Activated CD8-positive, alpha-beta memory T cell treated with anti-CD3 and anti-CD28 coated beads, Interleukin-2, amount 10 ng/mL, durations not matched to agents 7 days and 5 days (primary cell): ENCODE results near the gene ALDH1L1. TPM values are rescaled to one million over a fixed set of nuclear protein-coding genes. Genes with fewer than 3 reads are reported as not detected.

Experiments
- ATAC-seq: fragments of 150-1000 bp; cut with Tn5 transposase; one replicate; pipeline ENCODE4 v1.10.0; 2021; ENCODE audit warnings: moderate library complexity
- CTCF ChIA-PET: fragments of 350-600 bp; sonication (Branson Sonifier 250); formaldehyde crosslinking; loops from one replicate; lab custom pipeline; 2021; ENCODE audit warnings: antibody characterized with exemption; lab: Charles Lee
- DNase-seq: peaks from one replicate; pipeline ENCODE4 v3.0.0-alpha.2; 2020
- H3K27ac Mint-ChIP-seq: one replicate; pipeline ENCODE4 v1.8.0; 2021; ENCODE audit warnings: mild to moderate bottlenecking, mixed read lengths
- H3K27me3 Mint-ChIP-seq: one replicate; pipeline ENCODE4 v1.8.0; 2021; ENCODE audit warnings: mixed read lengths
- H3K36me3 Mint-ChIP-seq: one replicate; pipeline ENCODE4 v1.8.0; 2021; ENCODE audit warnings: mild to moderate bottlenecking, mixed read lengths
- H3K4me1 Mint-ChIP-seq: one replicate; pipeline ENCODE4 v1.8.0; 2021; ENCODE audit warnings: mixed read lengths
- H3K4me3 Mint-ChIP-seq: one replicate; pipeline ENCODE4 v1.8.0; 2021; ENCODE audit warnings: mild to moderate bottlenecking, moderate library complexity, mixed read lengths
- H3K9me3 Mint-ChIP-seq: one replicate; pipeline ENCODE4 v1.8.0; 2022; ENCODE audit warnings: low read depth, mixed read lengths
- total RNA-seq, 2 experiments: library from RNA; stranded (reverse); gene quantifications; one replicate each; pipeline ENCODE4 v1.2.3, GENCODE V29; 2021

The ALDH1L1 gene
- total RNA-seq, 2 experiments from 2014 or later = not detected

DNA sequence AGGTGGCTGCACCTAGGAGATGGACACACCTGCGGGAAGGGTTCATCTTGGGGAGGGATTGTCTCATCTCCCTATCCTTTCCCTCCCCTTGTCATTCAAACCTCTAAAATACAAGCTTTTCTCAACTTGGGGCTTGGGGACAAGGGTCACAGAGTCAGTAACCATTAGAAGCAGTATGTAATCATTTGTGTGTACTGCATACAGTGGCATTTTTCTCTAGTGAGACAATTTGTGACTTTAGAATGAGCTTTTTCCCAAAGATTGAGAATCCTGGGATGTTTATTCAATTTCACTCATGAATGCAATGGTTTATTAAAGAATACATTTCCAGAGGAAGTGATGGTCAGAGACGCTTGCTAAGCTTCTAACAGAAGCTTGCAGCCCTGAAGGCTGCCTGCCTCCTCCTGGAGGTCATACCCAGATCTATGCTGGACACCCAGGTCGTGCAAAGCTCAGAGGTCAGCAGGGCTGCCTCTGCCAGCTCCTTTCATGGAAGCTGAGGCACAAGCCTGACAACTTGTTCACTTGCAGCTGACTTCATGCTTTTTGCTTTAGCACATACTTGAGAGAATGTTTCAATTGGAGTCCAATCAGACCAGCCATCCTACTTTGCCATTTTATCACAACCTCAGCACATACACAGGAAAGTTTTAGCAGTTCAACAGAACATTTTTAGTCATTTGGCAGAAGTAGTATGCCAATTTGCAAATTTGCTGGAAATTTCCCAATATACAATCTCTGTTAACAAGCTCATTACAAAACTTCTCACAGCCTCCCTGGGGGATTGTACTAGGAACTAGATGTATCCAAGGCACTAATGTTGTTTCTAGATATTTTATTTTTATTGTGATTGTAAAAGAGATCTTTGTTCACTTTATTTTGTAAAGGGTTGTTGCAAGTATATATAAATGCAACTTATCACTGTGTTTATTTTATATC, 25.6 kb upstream of the ALDH1L1 start:
- Mint-ChIP-seq H3K27me3 (peaks cover 19% of the 10 kb centered on the region), H3K4me1 (no peaks in the 10 kb centered on the region), H3K36me3 (no peaks in the 10 kb centered on the region), H3K4me3 (no peak overlapping the region), H3K9me3 (no peaks in the 10 kb centered on the region), H3K27ac (no peak overlapping the region)
- CTCF ChIA-PET = interaction anchor here (1.0 to 2.0 kb wide), 2 partner anchors 8 to 231 kb away, joined by 3 to 6 read pairs; no protein-coding TSS in a partner anchor
- DNase-seq (no peak), ATAC-seq (no peak)

DNA sequence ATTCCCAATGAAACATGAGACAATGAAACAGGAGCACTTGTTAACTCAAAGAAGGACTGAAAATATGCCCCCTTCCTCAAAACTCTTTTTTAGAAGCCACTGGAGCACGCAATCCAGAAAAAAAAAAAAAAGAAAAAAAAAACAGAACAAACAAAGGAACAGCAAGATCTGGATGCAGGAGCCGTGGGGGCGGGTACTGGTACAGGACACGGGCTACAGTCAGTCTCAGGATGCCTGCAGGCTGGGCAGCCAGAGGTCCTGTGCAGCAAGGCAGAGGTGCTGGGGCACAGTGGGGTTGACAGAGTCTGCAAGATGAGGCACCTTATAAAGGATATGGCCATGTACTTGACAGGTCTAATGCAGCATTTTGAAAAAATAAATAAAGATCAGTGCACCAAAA, 22.3 kb upstream of the ALDH1L1 start:
- DNase-seq (no peak), ATAC-seq (no peak)
- Mint-ChIP-seq H3K27me3 (peaks cover 32% of the 10 kb centered on the region), H3K9me3 (no peaks in the 10 kb centered on the region), H3K4me1 (no peaks in the 10 kb centered on the region), H3K27ac (no peak overlapping the region), H3K36me3 (no peaks in the 10 kb centered on the region), H3K4me3 (no peak overlapping the region)
- CTCF ChIA-PET = no interaction called here

DNA sequence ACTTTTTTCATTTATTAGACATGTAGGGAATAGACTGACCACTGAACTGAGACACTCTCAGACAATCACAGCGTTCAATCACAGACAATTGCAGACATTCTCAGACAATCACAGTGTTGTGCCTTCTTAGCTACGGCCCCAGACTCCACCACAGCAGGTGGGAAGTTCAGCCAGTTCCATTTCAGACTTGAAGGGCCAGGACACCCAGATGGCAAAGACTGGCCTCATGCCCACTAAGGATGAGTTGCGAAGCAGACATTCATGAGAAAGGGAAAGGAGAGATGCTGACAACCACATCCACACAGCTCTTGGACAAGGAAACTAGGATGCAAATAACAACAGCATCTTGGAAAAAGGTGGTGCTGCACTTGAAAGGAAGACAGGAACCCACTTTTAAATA, 21.9 kb upstream of the ALDH1L1 start:
- CTCF ChIA-PET = no interaction called here
- Mint-ChIP-seq H3K9me3 (no peaks in the 10 kb centered on the region), H3K4me1 (no peaks in the 10 kb centered on the region), H3K27ac (no peak overlapping the region), H3K4me3 (no peak overlapping the region), H3K27me3 (peaks cover 33% of the 10 kb centered on the region), H3K36me3 (no peaks in the 10 kb centered on the region)
- DNase-seq (no peak), ATAC-seq (no peak)

DNA sequence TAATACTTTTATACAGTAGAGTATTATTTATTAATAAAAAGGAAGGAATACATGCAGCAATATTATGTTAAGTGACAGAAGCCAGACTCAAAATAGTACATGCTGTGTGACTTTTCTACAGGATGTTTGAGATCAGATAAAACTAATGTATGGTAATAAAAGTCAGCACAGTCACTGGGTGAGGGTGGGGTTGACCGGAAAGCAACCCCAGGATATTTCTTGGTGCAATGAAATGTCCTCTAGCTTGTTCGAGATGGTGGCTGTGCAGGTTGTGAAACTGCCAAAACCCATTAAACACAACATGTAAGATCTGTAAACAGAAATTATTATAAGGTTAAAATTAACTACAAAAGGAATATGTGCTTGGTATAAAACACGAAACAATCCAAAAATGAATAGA, 20.8 kb upstream of the ALDH1L1 start:
- Mint-ChIP-seq H3K4me1 (no peaks in the 10 kb centered on the region), H3K9me3 (no peaks in the 10 kb centered on the region)
- CTCF ChIA-PET = no interaction called here

DNA sequence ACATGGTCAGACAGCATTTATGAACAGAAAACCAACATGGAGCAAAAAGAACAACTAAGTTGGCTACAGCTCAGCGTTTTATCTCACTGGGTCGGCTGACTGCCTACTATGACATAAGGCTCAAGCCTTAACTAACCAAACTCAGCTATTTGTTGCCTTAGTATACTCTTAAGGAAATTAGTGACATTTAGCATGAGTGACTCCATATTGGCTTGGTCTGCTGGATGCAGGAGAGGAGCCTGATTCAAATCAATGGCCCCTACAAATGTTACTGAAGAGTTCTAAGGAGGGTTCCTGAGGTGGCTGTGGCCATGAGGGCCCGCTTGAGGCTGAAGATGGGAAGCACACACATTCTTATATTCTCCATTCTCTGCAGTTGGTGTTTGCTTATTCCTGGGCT, 20.1 kb upstream of the ALDH1L1 start:
- Mint-ChIP-seq H3K36me3 (no peaks in the 10 kb centered on the region), H3K27me3 (peaks cover 34% of the 10 kb centered on the region), H3K4me3 (no peak overlapping the region), H3K4me1 (no peaks in the 10 kb centered on the region), H3K9me3 (no peaks in the 10 kb centered on the region), H3K27ac (no peak overlapping the region)
- CTCF ChIA-PET = interaction anchor here (1.0 kb wide), 1 partner anchor 12 kb away, joined by 3 read pairs; no protein-coding TSS in a partner anchor
- DNase-seq (no peak), ATAC-seq (no peak)

More for the DNA sequence above, 20.8 kb upstream of the ALDH1L1 start:
- ATAC-seq (no peak), DNase-seq (no peak)
- Mint-ChIP-seq H3K27me3 (peaks cover 34% of the 10 kb centered on the region), H3K36me3 (no peaks in the 10 kb centered on the region), H3K27ac (no peak overlapping the region), H3K4me3 (no peak overlapping the region)

DNA sequence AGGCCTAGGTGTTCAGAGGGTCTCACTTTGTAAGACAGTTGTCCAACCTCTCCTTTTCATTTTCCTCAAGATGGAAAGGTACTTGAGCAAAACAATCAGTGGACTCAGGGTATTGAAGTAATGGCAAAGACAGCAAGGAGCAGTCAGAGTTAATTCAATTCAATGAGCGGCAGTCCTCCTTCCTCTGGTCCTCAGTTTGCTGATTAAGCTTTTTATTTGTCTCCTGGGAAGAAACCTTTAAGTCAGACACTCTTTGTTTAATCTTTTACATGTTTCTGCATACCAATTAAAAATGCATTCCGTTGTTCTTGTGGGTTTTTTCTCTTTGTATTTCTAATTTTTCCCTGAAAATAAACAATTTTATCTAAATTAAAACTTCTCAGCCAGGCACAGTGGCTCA, 18.9 kb upstream of the ALDH1L1 start:
- H3K36me3 Mint-ChIP-seq = no peaks in the 10 kb centered on the region
- no peak overlapping the region for H3K4me3 Mint-ChIP-seq
- ATAC-seq (no peak), DNase-seq (no peak)
- peaks cover 34% of the 10 kb centered on the region for H3K27me3 Mint-ChIP-seq
- H3K9me3 Mint-ChIP-seq = no peaks in the 10 kb centered on the region
- H3K4me1 Mint-ChIP-seq = no peaks in the 10 kb centered on the region
- no peak overlapping the region for H3K27ac Mint-ChIP-seq
- CTCF ChIA-PET = interaction anchor here (1.0 to 3.0 kb wide), 3 partner anchors 29 to 270 kb away, joined by 3 to 13 read pairs (median 4); no protein-coding TSS in a partner anchor

DNA sequence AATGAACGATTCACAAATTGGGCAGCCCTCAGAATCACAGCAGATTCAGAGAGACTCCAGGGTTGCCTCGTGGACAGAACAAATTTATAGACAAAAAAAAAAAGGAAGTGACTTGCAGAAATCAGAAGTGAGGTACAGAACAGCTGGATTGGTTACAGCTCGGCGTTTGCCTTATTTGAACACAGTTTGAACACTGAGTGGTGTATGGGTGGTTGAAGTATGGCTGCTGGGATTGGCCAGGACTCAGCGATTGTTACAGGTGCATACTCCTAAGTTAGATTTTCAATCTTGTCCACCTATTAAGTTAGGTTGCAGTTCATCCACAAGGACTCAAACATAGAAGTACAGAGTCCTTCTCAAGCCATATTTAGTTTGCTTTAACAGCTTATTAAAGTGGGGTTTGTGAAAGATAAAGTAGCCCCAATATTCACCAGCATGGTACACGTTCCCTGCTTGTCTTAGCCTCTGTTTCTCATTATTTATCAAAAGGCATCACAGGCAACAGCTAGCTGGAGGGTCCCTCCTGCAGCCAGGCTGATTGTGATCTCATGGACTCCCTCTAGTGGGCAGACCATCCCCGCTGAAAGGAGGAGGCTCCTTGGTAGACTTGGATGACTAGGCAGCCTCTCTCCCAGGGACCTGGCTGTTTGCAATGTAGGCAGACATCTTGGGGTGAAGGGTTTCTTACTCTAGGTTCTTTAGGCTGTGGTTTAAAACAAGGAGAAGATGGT, 17.6 kb upstream of the ALDH1L1 start:
- no peak overlapping the region for H3K4me3 Mint-ChIP-seq
- CTCF ChIA-PET = interaction anchor here (1.1 to 3.0 kb wide), 3 partner anchors 9 to 64 kb away, joined by 4 to 13 read pairs (median 6); no protein-coding TSS in a partner anchor
- DNase-seq (peak; percentile 67), ATAC-seq (peak; percentile 65)
- H3K27me3 Mint-ChIP-seq = peaks cover 31% of the 10 kb centered on the region
- H3K36me3 Mint-ChIP-seq = no peaks in the 10 kb centered on the region
- no peaks in the 10 kb centered on the region for H3K4me1 Mint-ChIP-seq
- no peaks in the 10 kb centered on the region for H3K9me3 Mint-ChIP-seq
- H3K27ac Mint-ChIP-seq = no peak overlapping the region

DNA sequence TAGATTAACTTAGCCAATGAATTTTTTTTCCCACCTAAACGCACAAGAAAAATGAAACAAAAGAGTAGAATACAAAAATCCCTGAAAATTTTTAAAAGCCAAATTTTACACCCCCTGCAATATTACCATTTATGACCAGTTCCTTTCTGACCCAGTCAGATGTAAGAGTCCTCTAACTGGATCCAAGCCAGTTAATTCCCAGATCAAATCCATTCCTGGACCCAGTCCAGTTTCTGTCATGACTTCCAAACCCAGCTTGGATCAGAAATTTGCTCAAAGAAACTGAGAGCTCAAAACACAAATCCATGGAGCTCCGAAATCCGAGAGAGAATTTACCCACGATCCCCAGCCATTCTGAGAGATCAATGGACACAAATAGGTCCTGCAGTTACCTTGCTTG, 17.0 kb upstream of the ALDH1L1 start:
- H3K4me1 Mint-ChIP-seq = no peaks in the 10 kb centered on the region

DNA sequence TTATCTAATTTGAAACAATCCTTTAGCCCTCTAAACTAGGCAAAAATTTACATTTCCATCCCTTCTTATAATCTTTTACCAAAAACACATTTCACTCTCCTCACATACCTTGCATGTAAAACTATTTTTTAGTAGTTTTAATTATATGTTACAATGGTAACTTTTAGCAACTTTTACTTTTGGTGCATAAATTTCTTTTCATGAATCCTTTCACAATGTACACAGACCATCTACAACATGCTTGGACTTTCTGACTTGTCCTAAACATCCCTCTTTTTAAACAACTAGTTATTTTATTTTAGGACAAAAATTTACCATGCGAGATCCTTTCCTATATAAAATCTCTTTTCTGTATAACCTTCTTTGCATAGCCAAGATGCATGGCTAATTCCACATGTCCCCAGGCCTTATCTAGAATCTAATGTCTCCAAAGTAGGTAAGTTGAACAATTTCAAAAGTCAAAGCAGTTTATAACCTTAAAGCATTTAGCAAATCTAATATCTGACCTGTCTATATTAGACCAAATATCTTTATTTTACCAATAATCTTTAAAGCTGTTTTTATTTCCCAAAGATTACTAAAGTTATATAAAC, 14.4 kb upstream of the ALDH1L1 start:
- CTCF ChIA-PET = no interaction called here
- H3K27me3 Mint-ChIP-seq = peaks cover 24% of the 10 kb centered on the region
- no peak overlapping the region for H3K4me3 Mint-ChIP-seq
- no peak for ATAC-seq
- H3K9me3 Mint-ChIP-seq = no peaks in the 10 kb centered on the region
- no peak overlapping the region for H3K27ac Mint-ChIP-seq
- DNase-seq = no peak
- H3K4me1 Mint-ChIP-seq = no peaks in the 10 kb centered on the region
- H3K36me3 Mint-ChIP-seq = no peaks in the 10 kb centered on the region

More for the DNA sequence above, 17.0 kb upstream of the ALDH1L1 start:
- no peaks in the 10 kb centered on the region for H3K9me3 Mint-ChIP-seq
- H3K4me3 Mint-ChIP-seq = no peak overlapping the region
- H3K27ac Mint-ChIP-seq = no peak overlapping the region
- DNase-seq (no peak), ATAC-seq (no peak)
- peaks cover 30% of the 10 kb centered on the region for H3K27me3 Mint-ChIP-seq
- no peaks in the 10 kb centered on the region for H3K36me3 Mint-ChIP-seq
- CTCF ChIA-PET = interaction anchor here (2.4 to 3.0 kb wide), 2 partner anchors 10 to 63 kb away, joined by 6 to 13 read pairs; no protein-coding TSS in a partner anchor

DNA sequence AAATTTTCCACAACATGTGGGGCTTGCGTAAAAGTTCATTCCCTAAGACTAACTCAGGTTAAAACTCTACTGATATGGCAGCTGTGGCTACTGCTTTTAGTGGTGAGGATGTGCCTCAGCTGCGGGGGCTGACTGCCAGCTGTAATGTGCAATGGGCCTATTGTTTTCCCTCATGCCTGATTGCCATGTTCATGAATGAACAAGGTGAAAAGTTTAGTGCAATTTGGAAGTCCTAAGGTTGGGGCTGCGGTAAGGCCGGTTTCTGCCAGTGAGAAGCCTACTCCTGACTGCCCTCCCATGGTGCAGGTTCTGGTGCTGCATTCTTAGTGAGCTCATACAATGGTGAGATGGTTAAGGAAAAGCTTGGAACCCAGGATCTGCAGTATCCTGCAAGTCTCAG, 10.9 kb upstream of the ALDH1L1 start:
- H3K4me1 Mint-ChIP-seq = no peaks in the 10 kb centered on the region
- no peaks in the 10 kb centered on the region for H3K9me3 Mint-ChIP-seq
- DNase-seq (no peak), ATAC-seq (no peak)
- H3K27me3 Mint-ChIP-seq = peaks cover 14% of the 10 kb centered on the region
- H3K27ac Mint-ChIP-seq = no peak overlapping the region
- CTCF ChIA-PET = no interaction called here
- no peak overlapping the region for H3K4me3 Mint-ChIP-seq
- no peaks in the 10 kb centered on the region for H3K36me3 Mint-ChIP-seq

DNA sequence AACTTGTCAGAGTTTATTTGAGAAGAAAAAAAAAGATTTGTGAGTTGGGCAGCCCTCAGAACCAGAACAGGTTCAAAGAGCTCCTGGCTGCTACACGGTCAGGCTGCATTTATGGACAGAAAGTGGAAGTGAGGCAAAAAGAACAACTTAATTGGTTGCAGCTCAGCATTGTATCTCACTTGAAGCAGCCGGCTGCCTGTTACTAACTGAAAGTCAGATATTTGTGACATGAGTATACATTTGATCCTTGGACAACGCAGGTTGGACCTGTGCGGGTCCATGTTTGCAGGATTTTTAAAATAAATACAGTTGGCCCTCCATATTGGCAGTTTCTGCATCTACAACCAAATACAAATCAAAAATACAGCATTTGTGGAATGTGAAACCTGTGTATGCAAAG, 7.5 kb upstream of the ALDH1L1 start:
- no peak for ATAC-seq
- Mint-ChIP-seq H3K36me3 (no peaks in the 10 kb centered on the region), H3K27ac (no peak overlapping the region), H3K4me1 (no peaks in the 10 kb centered on the region), H3K4me3 (no peak overlapping the region), H3K9me3 (no peaks in the 10 kb centered on the region), H3K27me3 (peaks cover 29% of the 10 kb centered on the region)
- DNase-seq = no peak
- CTCF ChIA-PET = no interaction called here

DNA sequence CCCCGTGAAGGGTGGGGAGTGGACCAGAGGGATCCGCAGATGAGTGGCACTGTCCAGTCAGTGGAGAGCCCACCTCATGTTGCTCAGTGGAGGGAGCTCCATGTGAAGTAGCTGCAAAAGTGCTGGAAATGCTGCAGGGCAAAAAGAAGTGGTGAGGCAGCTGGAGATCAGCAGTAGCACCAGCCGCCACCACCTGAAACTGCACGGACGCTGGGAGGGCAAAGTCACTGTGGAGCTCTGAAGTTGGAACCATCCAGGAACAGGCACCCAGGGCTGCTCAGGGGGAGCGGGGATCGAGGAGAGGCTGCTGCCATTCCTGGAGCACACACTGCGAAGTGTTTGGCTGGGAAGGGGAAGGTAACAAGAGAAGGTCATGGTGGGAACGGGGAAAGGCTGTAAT, 6.4 kb upstream of the ALDH1L1 start:
- CTCF ChIA-PET = interaction anchor here (1.6 kb wide), 1 partner anchor 53 kb away, joined by 4 read pairs; no protein-coding TSS in a partner anchor

DNA sequence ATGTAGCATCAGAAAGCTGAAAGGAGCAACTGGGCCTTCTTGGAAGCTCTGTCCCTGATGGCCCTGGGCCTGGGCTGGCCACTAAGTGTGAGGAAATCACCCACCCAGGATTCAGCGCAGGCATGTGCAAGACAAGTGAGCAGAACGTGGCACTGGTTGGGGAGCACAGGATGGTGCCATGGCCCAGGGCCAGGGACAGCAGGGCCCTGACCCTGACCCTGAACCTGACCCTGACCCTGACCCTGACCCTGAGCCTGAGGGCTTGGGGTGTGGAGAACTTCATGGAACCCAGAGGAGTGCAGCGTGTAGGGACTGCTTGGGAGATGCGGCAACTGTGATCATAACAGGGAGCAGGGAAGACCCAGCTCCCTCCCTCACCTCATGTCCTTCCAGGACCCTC, 5.9 kb upstream of the ALDH1L1 start:
- H3K27me3 Mint-ChIP-seq = peaks cover 39% of the 10 kb centered on the region
- CTCF ChIA-PET = interaction anchor here (1.6 kb wide), 1 partner anchor 52 kb away, joined by 4 read pairs; no protein-coding TSS in a partner anchor
- no peak overlapping the region for H3K27ac Mint-ChIP-seq
- H3K4me1 Mint-ChIP-seq = no peaks in the 10 kb centered on the region
- no peaks in the 10 kb centered on the region for H3K9me3 Mint-ChIP-seq
- no peaks in the 10 kb centered on the region for H3K36me3 Mint-ChIP-seq
- no peak overlapping the region for H3K4me3 Mint-ChIP-seq
- DNase-seq (no peak), ATAC-seq (no peak)

More for the DNA sequence above, 6.4 kb upstream of the ALDH1L1 start:
- ATAC-seq (no peak), DNase-seq (no peak)
- no peak overlapping the region for H3K27ac Mint-ChIP-seq
- H3K9me3 Mint-ChIP-seq = no peaks in the 10 kb centered on the region
- no peaks in the 10 kb centered on the region for H3K36me3 Mint-ChIP-seq
- H3K4me3 Mint-ChIP-seq = no peak overlapping the region
- H3K4me1 Mint-ChIP-seq = no peaks in the 10 kb centered on the region
- H3K27me3 Mint-ChIP-seq = peaks cover 35% of the 10 kb centered on the region
